GM23338 (cell line): ENCODE measurements around the gene PPP4R3A.

Source experiments
- CTCF ChIP-seq, 2 experiments: fragments of 200-600 bp in 1 of 2; sonication (generic) in 1 of 2; conservative IDR thresholded peaks; 2 replicates each; pipeline versions ENCODE4 v1.5.1 to v1.6.1; 2016 to 2017; ENCODE audit warnings: antibody characterized with exemption in 2 of 2, low read depth in 2 of 2, mild to moderate bottlenecking in 2 of 2, moderate library complexity in 1 of 2
- EZH2 ChIP-seq: fragments of 200-600 bp; sonication (generic); IDR thresholded peaks from one replicate; pipeline ENCODE4 v1.8.0; 2017; ENCODE audit warnings: antibody characterized with exemption, mild to moderate bottlenecking, low read depth; ENCODE audit not compliant: unreplicated experiment
- POLR2AphosphoS5 ChIP-seq: IDR thresholded peaks from 2 replicates; pipeline ENCODE4 v1.6.1; 2016; ENCODE audit warnings: antibody characterized with exemption, low read depth

GRCh38 chr14:91520138-91520537 is 10.0 kb upstream of the PPP4R3A start:
- TF ChIP-seq CTCF (conservative IDR thresholded peaks at IDR 0.05; ENCODE audit: low read depth in 2 of 2) = no peak
- no peak for TF ChIP-seq POLR2AphosphoS5
- TF ChIP-seq EZH2 = no peak
